OCI-LY1 (cell line): Measurements from ENCODE around the gene PRKCE.

Experiments used
- H2AFZ ChIP-seq: fragments of 200-600 bp; sonication (generic), shearing (Covaris generic); 2 replicates; pipeline ENCODE4 v1.6.0; 2014; ENCODE audit warnings: antibody characterized with exemption, mild to moderate bottlenecking, low read length
- H3F3A ChIP-seq: fragments of 200-600 bp; sonication (generic), shearing (Covaris generic); 2 replicates; pipeline ENCODE4 v1.6.0; 2014; ENCODE audit warnings: mild to moderate bottlenecking, antibody characterized with exemption, low read length, moderate library complexity; ENCODE audit not compliant: insufficient read depth
- H3K27ac ChIP-seq: fragments of 200-600 bp; sonication (generic); 2 replicates; pipeline ENCODE4 v1.5.1; 2014; ENCODE audit warnings: low read length, mixed run types, mild to moderate bottlenecking, low read depth; ENCODE audit not compliant: poor library complexity, severe bottlenecking
- H3K27me3 ChIP-seq: fragments of 200-600 bp; sonication (generic); 2 replicates; pipeline ENCODE4 v1.6.0; 2014; ENCODE audit warnings: antibody characterized with exemption, mild to moderate bottlenecking, low read length, moderate library complexity; ENCODE audit not compliant: insufficient read depth
- H3K36me3 ChIP-seq: fragments of 200-600 bp; sonication (generic); 2 replicates; pipeline ENCODE4 v1.6.1; 2014; ENCODE audit warnings: mild to moderate bottlenecking, antibody characterized with exemption, low read length, moderate library complexity, mixed read lengths; ENCODE audit not compliant: insufficient read depth
- H3K4me1 ChIP-seq: fragments of 200-600 bp; sonication (generic); 2 replicates; pipeline ENCODE4 v1.5.1; 2014; ENCODE audit warnings: mild to moderate bottlenecking, low read length, moderate library complexity; ENCODE audit not compliant: insufficient read depth, severe bottlenecking
- H3K4me2 ChIP-seq: fragments of 200-600 bp; sonication (generic), shearing (Covaris generic); 2 replicates; pipeline ENCODE4 v1.6.1; 2014; ENCODE audit warnings: low read length
- H3K4me3 ChIP-seq: fragments of 200-600 bp; sonication (generic); 2 replicates; pipeline ENCODE4 v1.5.1; 2014; ENCODE audit warnings: low read length, low read depth, mild to moderate bottlenecking, mixed read lengths; ENCODE audit not compliant: poor library complexity, severe bottlenecking
- H3K79me2 ChIP-seq: fragments of 200-600 bp; shearing (Covaris generic); 2 replicates; pipeline ENCODE4 v1.6.1; 2016; ENCODE audit warnings: mixed run types, low read length, mixed read lengths; ENCODE audit not compliant: insufficient read depth
- H3K9ac ChIP-seq: fragments of 200-600 bp; sonication (generic), shearing (Covaris generic); 2 replicates; pipeline ENCODE4 v1.6.1; 2014; ENCODE audit warnings: mild to moderate bottlenecking, low read length, mixed read lengths
- H3K9me2 ChIP-seq: fragments of 200-600 bp; sonication (generic), shearing (Covaris generic); 2 replicates; pipeline ENCODE4 v1.6.1; 2014; ENCODE audit warnings: low read depth, mild to moderate bottlenecking, low read length, mixed read lengths
- H3K9me3 ChIP-seq: fragments of 200-600 bp; shearing (Covaris generic); 2 replicates; pipeline ENCODE4 v1.6.1; 2014; ENCODE audit warnings: low read length, mixed read lengths
- H4K20me1 ChIP-seq: fragments of 200-600 bp; sonication (generic), shearing (Covaris generic); 2 replicates; pipeline ENCODE4 v1.6.0; 2016; ENCODE audit warnings: mild to moderate bottlenecking, low read length; ENCODE audit not compliant: insufficient read depth
- EZH2 ChIP-seq: fragments of 200-600 bp; sonication (generic), shearing (Covaris generic); IDR thresholded peaks from 2 replicates; pipeline ENCODE4 v1.8.0; 2017; ENCODE audit warnings: borderline replicate concordance, mixed run types, mild to moderate bottlenecking, antibody characterized with exemption, low read length, moderate library complexity, mixed read lengths
- TF ChIP-seq, protein P1 (sequence below): fragments of 200-600 bp; sonication (generic), shearing (Covaris generic); IDR thresholded peaks from 2 replicates; pipeline ENCODE4 v1.5.1; 2017; ENCODE audit warnings: mild to moderate bottlenecking, antibody characterized with exemption, low read length, moderate library complexity, mixed read lengths

Gene PRKCE

DNA sequence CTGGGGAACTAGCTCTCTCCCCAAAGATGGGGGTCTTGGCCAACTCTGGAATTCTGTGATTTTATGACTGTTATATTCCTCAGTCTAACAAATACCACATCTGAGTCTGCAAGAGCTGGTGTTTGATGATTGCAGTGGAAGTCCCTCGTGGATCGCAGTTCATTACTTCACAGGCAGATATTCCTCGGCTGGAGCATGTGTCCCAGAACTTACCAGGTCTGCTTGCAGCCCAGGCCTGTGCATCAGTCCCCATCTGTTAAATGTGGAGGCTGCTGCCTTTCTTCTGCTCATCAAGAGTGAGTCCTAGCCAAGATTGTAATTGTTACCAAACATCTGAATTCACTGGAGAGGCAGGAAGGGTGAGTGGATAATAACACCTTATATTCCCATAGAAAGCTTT is 55.5 kb downstream of the PRKCE start:
- Histone ChIP-seq H3K4me2 (no peak overlapping the region), H4K20me1 (no peaks in the 10 kb centered on the region)

GRCh38 chr2:45707661-45708060 is 56.2 kb downstream of the PRKCE start:
- H3K27me3 ChIP-seq: no peaks in the 10 kb centered on the region
- H4K20me1 ChIP-seq: no peaks in the 10 kb centered on the region
- no peaks in the 10 kb centered on the region for H3K9me3 ChIP-seq
- no peak overlapping the region for H2AFZ ChIP-seq
- peaks cover 31% of the 10 kb centered on the region for H3K36me3 ChIP-seq
- no peaks in the 10 kb centered on the region for H3K79me2 ChIP-seq
- no peak overlapping the region for H3K9ac ChIP-seq
- no peak overlapping the region for H3K4me3 ChIP-seq
- peaks cover 20% of the 10 kb centered on the region for H3K4me1 ChIP-seq
- H3K9me2 ChIP-seq: no peaks in the 10 kb centered on the region
- H3F3A ChIP-seq: no peaks in the 10 kb centered on the region
- H3K4me2 ChIP-seq: no peak overlapping the region
- TF ChIP-seq EZH2: no peak
- TF ChIP-seq, protein P1, sequence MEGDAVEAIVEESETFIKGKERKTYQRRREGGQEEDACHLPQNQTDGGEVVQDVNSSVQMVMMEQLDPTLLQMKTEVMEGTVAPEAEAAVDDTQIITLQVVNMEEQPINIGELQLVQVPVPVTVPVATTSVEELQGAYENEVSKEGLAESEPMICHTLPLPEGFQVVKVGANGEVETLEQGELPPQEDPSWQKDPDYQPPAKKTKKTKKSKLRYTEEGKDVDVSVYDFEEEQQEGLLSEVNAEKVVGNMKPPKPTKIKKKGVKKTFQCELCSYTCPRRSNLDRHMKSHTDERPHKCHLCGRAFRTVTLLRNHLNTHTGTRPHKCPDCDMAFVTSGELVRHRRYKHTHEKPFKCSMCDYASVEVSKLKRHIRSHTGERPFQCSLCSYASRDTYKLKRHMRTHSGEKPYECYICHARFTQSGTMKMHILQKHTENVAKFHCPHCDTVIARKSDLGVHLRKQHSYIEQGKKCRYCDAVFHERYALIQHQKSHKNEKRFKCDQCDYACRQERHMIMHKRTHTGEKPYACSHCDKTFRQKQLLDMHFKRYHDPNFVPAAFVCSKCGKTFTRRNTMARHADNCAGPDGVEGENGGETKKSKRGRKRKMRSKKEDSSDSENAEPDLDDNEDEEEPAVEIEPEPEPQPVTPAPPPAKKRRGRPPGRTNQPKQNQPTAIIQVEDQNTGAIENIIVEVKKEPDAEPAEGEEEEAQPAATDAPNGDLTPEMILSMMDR: no peak
- no peak overlapping the region for H3K27ac ChIP-seq

More for the DNA sequence above, 55.5 kb downstream of the PRKCE start:
- Histone ChIP-seq H3K27ac (no peak overlapping the region), H3K9me3 (no peaks in the 10 kb centered on the region), H3F3A (no peaks in the 10 kb centered on the region), H3K9ac (no peak overlapping the region), H2AFZ (no peak overlapping the region), H3K79me2 (no peaks in the 10 kb centered on the region), H3K4me3 (no peak overlapping the region), H3K4me1 (peaks cover 15% of the 10 kb centered on the region), H3K9me2 (no peaks in the 10 kb centered on the region), H3K36me3 (peaks cover 31% of the 10 kb centered on the region), H3K27me3 (no peaks in the 10 kb centered on the region)
- TF ChIP-seq, protein P1: no peak
- TF ChIP-seq EZH2: no peak

GRCh38 chr2:45708501-45708900 is 57.0 kb downstream of the PRKCE start:
- Histone ChIP-seq H3K4me2 (no peak overlapping the region), H4K20me1 (no peaks in the 10 kb centered on the region), H3K4me3 (no peak overlapping the region), H3K9ac (no peak overlapping the region), H3F3A (no peaks in the 10 kb centered on the region), H3K9me2 (no peaks in the 10 kb centered on the region), H3K79me2 (no peaks in the 10 kb centered on the region), H3K27me3 (no peaks in the 10 kb centered on the region), H3K4me1 (peaks cover 28% of the 10 kb centered on the region), H2AFZ (no peak overlapping the region), H3K27ac (no peak overlapping the region), H3K36me3 (peaks cover 31% of the 10 kb centered on the region), H3K9me3 (no peaks in the 10 kb centered on the region)
- TF ChIP-seq, protein P1: no peak
- no peak for TF ChIP-seq EZH2
